Measurements from ENCODE around the gene ABHD14A. TPM values are rescaled to one million over a fixed set of nuclear protein-coding genes. Genes with fewer than 3 reads are reported as not detected.

The ABHD14A gene
- total RNA-seq, 1 experiment from 2014 or later, result 9.9 TPM

- DNase-seq (ENCODE audit: low read depth), result no peak
Observed at GRCh38 chr3:51994530-51994929, 19.7 kb downstream of the ABHD14A start.

- DNase-seq (ENCODE audit: low read depth), result peak; percentile 88
Observed at GRCh38 chr3:51995346-51996163, 20.7 kb downstream of the ABHD14A start, which contains the start of gene RPL29. RPL29 (minus strand) TSS chr3:51995895; CDS start chr3:51995461, 434 bp downstream.

- no peak for DNase-seq (ENCODE audit: low read depth)
Observed at GRCh38 chr3:51997172-51997571, 22.3 kb downstream of the ABHD14A start.

GRCh38 chr3:51997935-51998596 is 23.2 kb downstream of the ABHD14A start:
- DNase-seq (ENCODE audit: low read depth), result peak; percentile 71

- DNase-seq (ENCODE audit: low read depth), result no peak
Observed at GRCh38 chr3:51998774-51999173, 23.9 kb downstream of the ABHD14A start.

- DNase-seq (ENCODE audit: low read depth), result no peak
Observed at GRCh38 chr3:51999846-52000245, 25.0 kb downstream of the ABHD14A start.

- DNase-seq (ENCODE audit: low read depth), result peak; percentile 51
Observed at GRCh38 chr3:52001443-52001974, 26.6 kb downstream of the ABHD14A start.

GRCh38 chr3:52002748-52003147 is 27.9 kb downstream of the ABHD14A start:
- DNase-seq (ENCODE audit: low read depth), result no peak

GRCh38 chr3:52004163-52004787 is 29.4 kb downstream of the ABHD14A start:
- DNase-seq (ENCODE audit: low read depth), result no peak

GRCh38 chr3:52004906-52005395 is 30.1 kb downstream of the ABHD14A start:
- DNase-seq (ENCODE audit: low read depth), result no peak

- DNase-seq (ENCODE audit: low read depth), result no peak
Observed at GRCh38 chr3:52005571-52005986, 30.7 kb downstream of the ABHD14A start.

- DNase-seq (ENCODE audit: low read depth), result no peak
Observed at GRCh38 chr3:52006017-52006819, 31.4 kb downstream of the ABHD14A start.

GRCh38 chr3:52006820-52007133 is 31.9 kb downstream of the ABHD14A start:
- DNase-seq (ENCODE audit: low read depth), result no peak

- DNase-seq (ENCODE audit: low read depth), result no peak
Observed at GRCh38 chr3:52007291-52007690, 32.4 kb downstream of the ABHD14A start.

GRCh38 chr3:52010431-52010830 is 35.6 kb downstream of the ABHD14A start:
- no peak for DNase-seq (ENCODE audit: low read depth)

- no peak for DNase-seq (ENCODE audit: low read depth)
Observed at GRCh38 chr3:52012699-52013098, 37.8 kb downstream of the ABHD14A start.

- no peak for DNase-seq (ENCODE audit: low read depth)
Observed at GRCh38 chr3:52013802-52014598, 39.1 kb downstream of the ABHD14A start.

- peak; percentile 18 for DNase-seq (ENCODE audit: low read depth)
Observed at GRCh38 chr3:52014613-52015012, 39.7 kb downstream of the ABHD14A start.

- DNase-seq (ENCODE audit: low read depth), result no peak
Observed at GRCh38 chr3:52015438-52016228, 40.8 kb downstream of the ABHD14A start.

- no peak for DNase-seq (ENCODE audit: low read depth)
Observed at GRCh38 chr3:52017586-52017985, 42.7 kb downstream of the ABHD14A start.

Data from M059J (cell line).